ENCODE results near the gene SOWAHA. TPM values are rescaled to one million over a fixed set of nuclear protein-coding genes. Genes with fewer than 3 reads are reported as not detected.

Gene SOWAHA
- total and polyA plus RNA-seq, 2 of the 8 experiments (the other 6 are each of a cell fraction or from before 2014, with no cell fraction given), result 0.09 to 0.11 TPM

- TF ChIP-seq CHD2 (IDR thresholded peaks at IDR 0.05; ENCODE audit: low read length), result no peak
- TF ChIP-seq RAD21 (IDR thresholded peaks at IDR 0.05 in 1 of 2, conservative IDR thresholded peaks at IDR 0.05 in 1 of 2; ENCODE audit: low read depth in 2 of 2, low read length in 2 of 2), result no peak
- no peak for TF ChIP-seq CHD7 (IDR thresholded peaks at IDR 0.05; ENCODE audit: insufficient replicate concordance, low read length)
- TF ChIP-seq JUN (IDR thresholded peaks at IDR 0.05; ENCODE audit: low read depth, low read length), result no peak
- no peak for TF ChIP-seq CHD1 (IDR thresholded peaks at IDR 0.05; ENCODE audit: low read depth, low read length)
- TF ChIP-seq SUZ12 (IDR thresholded peaks at IDR 0.05; ENCODE audit: low read length), result no peak
- TF ChIP-seq SAP30 (IDR thresholded peaks at IDR 0.05; ENCODE audit: insufficient read depth, insufficient replicate concordance, low read length), result no peak
Measured at GRCh38 chr5:132780577-132780976, 32.5 kb upstream of the SOWAHA start (continued).
